Caki2 (cell line): ENCODE results near the gene TRAPPC1. TPM values are rescaled to one million over a fixed set of nuclear protein-coding genes. Genes with fewer than 3 reads are reported as not detected.
A peak's percentile ranks its signal among the peaks of the same experiment; 100 is the strongest.

Experiments used
- DNase-seq: peaks from one replicate; pipeline ENCODE4 v3.0.0-alpha.2; 2015; ENCODE audit warnings: low read depth
- in situ Hi-C: cut with HindIII; loops from 2 replicates; pipeline ENCODE4 v1.10.0; 2016; ENCODE audit warnings: low sequenced_read_pairs, low pct_unique_long_range_greater_than_20kb, mixed read lengths
- total RNA-seq: library from RNA; depleted of rRNA; stranded (reverse); fragments of >200 nt; shearing (Covaris generic); gene quantifications from 2 replicates; pipeline ENCODE4 v1.2.3, GENCODE V29; 2014; ENCODE audit warnings: low replicate concordance; rRNA removed

The TRAPPC1 gene
- total RNA-seq, 1 experiment from 2014 or later, result 0.71 TPM

DNA sequence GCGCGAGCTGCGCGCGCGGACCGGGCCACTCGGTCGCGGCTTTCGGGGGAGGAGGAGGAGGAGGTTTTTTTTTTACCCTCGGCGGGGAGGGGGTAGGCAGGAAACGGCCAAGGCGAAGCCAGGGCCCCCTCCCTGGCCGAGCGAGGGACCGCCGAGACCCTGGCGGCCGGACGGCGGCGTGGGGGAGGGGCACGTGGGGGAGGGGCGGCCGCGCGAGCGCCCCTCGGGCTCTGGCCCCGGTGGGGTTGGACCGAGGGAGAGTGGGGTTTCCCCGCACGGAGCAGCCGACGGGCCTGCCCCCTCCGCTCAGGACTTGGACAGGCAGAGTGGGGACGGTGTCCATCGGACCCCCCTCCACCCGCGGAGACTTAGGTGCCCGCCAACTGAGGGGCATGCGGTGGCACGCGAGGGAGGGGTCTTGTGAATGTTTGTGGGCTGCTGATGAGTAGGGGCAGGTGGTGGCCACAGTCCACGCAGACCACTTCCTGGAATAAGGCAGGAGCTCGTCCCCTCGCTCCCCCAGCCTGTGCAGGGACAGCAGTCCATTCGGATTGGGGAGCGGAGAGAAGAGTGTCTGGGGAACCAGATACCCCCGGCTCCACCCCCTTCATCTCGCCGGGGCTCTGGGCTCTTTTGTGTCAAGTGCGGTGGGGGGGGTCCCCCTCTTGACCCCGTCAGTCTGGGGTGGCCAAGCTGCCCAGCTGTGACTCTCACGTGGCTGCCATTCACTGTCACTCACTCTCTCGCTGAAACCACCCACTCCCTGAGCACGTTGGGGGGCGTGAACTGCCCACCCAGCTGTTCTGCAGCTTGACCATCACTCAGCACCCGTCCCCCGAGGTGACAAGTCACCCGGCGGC is 46.1 kb downstream of the TRAPPC1 start:
- in situ Hi-C loops, result no loop called here
- peak; percentile 70 for DNase-seq

DNA sequence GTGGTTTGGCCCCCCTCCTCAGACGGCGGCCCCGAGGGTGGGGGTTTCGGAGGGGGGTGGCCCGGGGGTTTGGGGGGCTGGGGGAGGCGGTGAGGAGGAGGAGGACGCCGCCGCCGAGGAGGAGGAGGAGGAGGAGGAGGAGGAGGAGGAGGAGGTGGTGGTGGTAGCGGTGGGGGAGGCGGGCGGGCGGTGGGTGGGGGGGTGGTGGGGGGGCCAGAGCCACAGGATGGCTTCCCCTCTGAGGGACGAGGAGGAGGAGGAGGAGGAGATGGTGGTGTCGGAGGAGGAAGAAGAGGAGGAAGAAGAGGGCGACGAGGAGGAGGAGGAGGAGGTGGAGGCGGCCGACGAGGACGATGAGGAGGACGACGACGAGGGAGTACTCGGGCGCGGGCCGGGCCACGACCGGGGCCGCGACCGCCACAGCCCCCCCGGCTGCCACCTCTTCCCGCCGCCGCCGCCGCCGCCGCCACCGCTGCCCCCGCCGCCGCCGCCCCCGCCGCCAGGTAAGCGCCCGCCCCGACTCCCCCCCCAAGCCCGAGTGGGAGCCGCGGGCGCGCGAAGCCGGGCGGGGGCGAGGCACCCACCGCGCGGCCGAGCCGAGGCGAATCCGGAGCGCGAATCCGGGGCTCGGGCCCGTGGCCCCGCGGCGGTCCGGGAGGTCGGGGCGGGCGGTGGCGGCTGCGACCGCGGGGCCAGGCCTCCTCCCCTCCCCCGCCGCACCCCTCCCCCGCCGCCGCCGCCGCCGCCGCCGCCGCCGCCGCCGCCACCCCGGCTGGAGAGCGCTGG is 47.0 kb downstream of the TRAPPC1 start:
- no peak for DNase-seq
- in situ Hi-C loops, result no loop called here

DNA sequence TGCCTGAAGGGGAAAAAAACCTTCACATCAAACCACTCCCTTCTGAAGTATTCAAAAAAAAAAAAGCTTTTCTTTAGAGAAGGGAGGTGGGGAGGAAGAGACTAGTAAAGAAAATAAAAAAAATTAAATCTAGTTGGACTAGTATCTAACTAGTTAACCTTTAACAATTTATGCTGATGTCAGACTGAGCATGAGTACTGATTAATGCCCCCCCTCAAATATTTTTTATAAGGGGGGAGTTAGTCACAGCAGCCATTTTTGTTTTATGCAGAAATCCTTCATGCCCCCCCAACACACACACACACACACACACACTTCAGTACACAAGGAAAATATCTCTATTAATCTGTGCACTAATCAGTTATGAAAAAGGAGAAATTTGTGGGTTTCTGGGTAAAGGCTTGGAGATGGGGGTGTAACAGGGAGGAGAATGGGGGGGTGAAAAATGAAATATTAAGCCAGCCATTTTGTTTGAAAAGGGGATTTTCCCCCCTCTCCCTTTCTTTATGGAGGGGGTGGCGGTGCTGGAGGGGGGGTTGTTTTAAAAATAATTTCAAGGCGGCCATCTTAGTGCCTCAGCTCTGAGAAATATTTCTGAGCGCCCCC is 47.9 kb downstream of the TRAPPC1 start:
- peak; percentile 67 for DNase-seq
- in situ Hi-C loops, result no loop called here

DNA sequence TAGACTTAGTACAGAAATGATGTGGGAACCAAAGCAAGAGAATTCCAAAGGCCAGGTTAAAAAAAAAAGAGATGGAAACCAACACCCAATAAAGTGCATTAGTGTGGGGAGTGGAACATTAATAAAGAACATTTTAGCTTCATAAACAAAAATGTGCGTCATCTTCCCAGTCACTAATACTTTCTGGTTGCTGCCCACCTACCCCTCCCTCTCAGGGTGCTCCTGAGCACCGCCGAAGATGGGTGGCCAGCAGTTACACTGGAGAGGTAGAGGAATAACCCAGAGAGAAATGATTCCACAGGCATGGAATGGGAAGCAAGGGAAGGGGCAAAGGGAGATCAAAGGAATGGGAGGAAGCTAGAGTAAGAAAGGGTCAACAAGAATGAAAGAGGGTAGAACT is 49.1 kb downstream of the TRAPPC1 start:
- no peak for DNase-seq
- in situ Hi-C loops, result no loop called here

DNA sequence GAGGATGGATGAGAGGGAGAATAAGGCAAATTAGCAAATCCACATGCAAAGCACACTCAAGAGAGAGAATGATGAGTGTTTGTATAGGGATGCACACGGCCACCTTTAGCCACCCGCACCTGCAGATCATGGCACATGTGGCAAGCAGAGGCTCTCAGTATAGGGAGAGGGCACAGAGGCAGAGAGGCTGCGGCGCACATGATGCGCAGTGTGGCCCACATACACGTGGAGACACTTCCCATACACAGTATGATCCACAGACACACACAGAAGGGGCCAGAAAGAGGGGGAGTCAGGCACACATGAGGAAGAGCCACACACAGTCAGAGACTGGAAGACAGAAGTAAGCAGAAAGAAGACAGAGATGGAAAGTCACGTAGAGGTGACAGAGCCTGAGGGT is 49.7 kb downstream of the TRAPPC1 start:
- DNase-seq, result no peak
- in situ Hi-C loops, result no loop called here

DNA sequence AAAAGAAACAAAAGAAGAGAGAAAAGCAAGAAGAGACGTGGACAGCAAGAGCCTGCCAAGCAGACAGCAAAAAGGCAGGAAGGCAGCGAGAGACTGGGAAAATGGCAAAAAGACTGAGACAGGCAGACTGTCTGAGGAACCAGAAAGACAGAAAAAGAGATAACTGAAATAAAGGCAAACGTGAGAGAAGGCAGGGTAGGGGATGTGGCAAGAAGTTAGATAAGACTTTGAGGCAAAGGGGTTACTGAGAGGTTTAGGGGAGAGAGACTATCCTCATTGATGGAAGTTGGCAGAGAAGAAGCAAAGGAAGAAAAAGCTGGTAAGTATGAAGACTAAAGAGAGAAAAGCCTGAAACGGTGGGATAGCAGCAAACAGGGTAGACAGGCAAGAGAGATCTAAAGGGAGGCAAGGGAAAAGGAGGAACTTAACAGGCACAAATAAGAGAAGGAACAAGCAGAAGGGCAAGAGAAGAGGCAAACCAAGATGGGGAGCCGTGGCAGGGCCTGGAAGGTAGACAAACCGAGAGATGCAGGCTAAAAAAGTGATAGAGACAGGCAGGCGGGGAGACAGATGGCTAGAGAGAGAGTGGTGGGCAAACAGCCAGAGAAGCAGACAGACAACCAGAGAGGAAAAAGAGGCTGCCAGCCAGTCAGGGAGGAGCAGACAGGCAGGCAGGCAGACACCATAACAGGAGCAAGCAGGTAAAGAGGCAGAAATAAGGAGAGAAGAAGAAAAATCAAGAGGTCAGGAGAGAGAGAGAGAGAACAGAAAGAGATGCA is 50.3 kb downstream of the TRAPPC1 start:
- in situ Hi-C loops, result no loop called here
- no peak for DNase-seq

Other genes starting within 250 kb of the TRAPPC1 start
- 24.4 and 27.3 TPM in 2 replicates for gene TP53, start 244.5 kb downstream of the TRAPPC1 start, total RNA-seq
- gene WRAP53, start 243.5 kb downstream of the TRAPPC1 start, total RNA-seq, result 18.6 and 23.1 TPM in 2 replicates
- not detected in 2 replicates for gene EFNB3, start 226.7 kb downstream of the TRAPPC1 start, total RNA-seq
- gene DNAH2, start 214.2 kb downstream of the TRAPPC1 start, total RNA-seq, result 1.0 TPM in 1 of 2 replicates, not detected in the other
- gene KDM6B, start 97.7 kb downstream of the TRAPPC1 start, total RNA-seq, result 0.27 TPM in 1 of 2 replicates, not detected in the other
- gene TMEM88, start 76.9 kb downstream of the TRAPPC1 start, total RNA-seq, result not detected in 2 replicates
- 52.9 and 61.3 TPM in 2 replicates for gene NAA38, start 74.4 kb downstream of the TRAPPC1 start, total RNA-seq
- gene CYB5D1, start 73.9 kb downstream of the TRAPPC1 start, total RNA-seq, result 4.6 and 4.7 TPM in 2 replicates
- 21.3 and 23.8 TPM in 2 replicates for gene CHD3, start 43.2 kb downstream of the TRAPPC1 start, total RNA-seq
- gene RNF227, start 15.7 kb downstream of the TRAPPC1 start, total RNA-seq, result 2.0 and 2.6 TPM in 2 replicates
- 0.29 TPM in 1 of 2 replicates, not detected in the other for gene KCNAB3, start 2.1 kb downstream of the TRAPPC1 start, total RNA-seq
- 16.6 and 27.1 TPM in 2 replicates for gene CNTROB, start 260 bp upstream of the TRAPPC1 start, total RNA-seq
- not detected in 2 replicates for gene GUCY2D, start 70.7 kb upstream of the TRAPPC1 start, total RNA-seq
- gene ALOX15B, start 107.1 kb upstream of the TRAPPC1 start, total RNA-seq, result not detected in 2 replicates
- 0.74 TPM in 1 of 2 replicates, not detected in the other for gene ALOX12B, start 155.8 kb upstream of the TRAPPC1 start, total RNA-seq
- gene ALOXE3, start 186.6 kb upstream of the TRAPPC1 start, total RNA-seq, result not detected in 2 replicates
- 5.3 TPM in 1 of 2 replicates, not detected in the other for gene HES7, start 192.2 kb upstream of the TRAPPC1 start, total RNA-seq
- 3.2 and 5.6 TPM in 2 replicates for gene PER1, start 220.5 kb upstream of the TRAPPC1 start, total RNA-seq
- gene VAMP2, start 231.0 kb upstream of the TRAPPC1 start, total RNA-seq, result 0.09 TPM in 1 of 2 replicates, not detected in the other
- 47.8 and 62.4 TPM in 2 replicates for gene TMEM107, start 244.4 kb upstream of the TRAPPC1 start, total RNA-seq